ENCODE data around the gene PPFIA1.
"Not testable (repeated sequence)": the region's sequence is repeated elsewhere in the genome, so short reads cannot be mapped to it uniquely, and the experiment has no call there.

PPFIA1 gene

GRCh38 chr11:70398834-70399680 is 128.6 kb downstream of the PPFIA1 start:
- no peak for DNase-seq

- DNase-seq: no peak
These were observed 129.2 kb downstream of the PPFIA1 start for GRCh38 chr11:70399681-70400112.

- DNase-seq: no peak
These were observed 130.2 kb downstream of the PPFIA1 start for GRCh38 chr11:70400643-70401042.

GRCh38 chr11:70402016-70402415 is 131.5 kb downstream of the PPFIA1 start:
- no peak for DNase-seq

GRCh38 chr11:70402685-70403084 is 132.2 kb downstream of the PPFIA1 start:
- DNase-seq: no peak

GRCh38 chr11:70404244-70404643 is 133.8 kb downstream of the PPFIA1 start:
- DNase-seq: no peak

GRCh38 chr11:70405679-70406395 is 135.3 kb downstream of the PPFIA1 start:
- DNase-seq: no peak

GRCh38 chr11:70407121-70407520 is 136.6 kb downstream of the PPFIA1 start:
- DNase-seq: no peak

- no peak for DNase-seq
These were observed 137.3 kb downstream of the PPFIA1 start for GRCh38 chr11:70407814-70408213.

- not testable (repeated sequence) for DNase-seq
These were observed 137.8 kb downstream of the PPFIA1 start for GRCh38 chr11:70408326-70408725.

- no peak for DNase-seq
These were observed 138.9 kb downstream of the PPFIA1 start for GRCh38 chr11:70409437-70409836.

GRCh38 chr11:70409871-70410270 is 139.4 kb downstream of the PPFIA1 start:
- no peak for DNase-seq

- DNase-seq: no peak
These were observed 140.1 kb downstream of the PPFIA1 start for GRCh38 chr11:70410276-70411205.

GRCh38 chr11:70411713-70412452 is 141.4 kb downstream of the PPFIA1 start:
- no peak for DNase-seq

GRCh38 chr11:70413151-70413550 is 142.7 kb downstream of the PPFIA1 start:
- DNase-seq: no peak

- DNase-seq: no peak
These were observed 144.0 kb downstream of the PPFIA1 start for GRCh38 chr11:70414341-70415100.

GRCh38 chr11:70415191-70415590 is 144.7 kb downstream of the PPFIA1 start:
- DNase-seq: no peak

- DNase-seq: no peak
These were observed 145.3 kb downstream of the PPFIA1 start for GRCh38 chr11:70415642-70416395.

GRCh38 chr11:70416881-70417280 is 146.4 kb downstream of the PPFIA1 start:
- DNase-seq: no peak

GRCh38 chr11:70418130-70418529 is 147.6 kb downstream of the PPFIA1 start:
- no peak for DNase-seq
